HG03439 (cell line): Measurements from ENCODE around the gene TACR2.

Experiments
- ATAC-seq: cut with Tn5 transposase; IDR thresholded peaks from one replicate; pipeline ENCODE4 v1.9.1; 2021; ENCODE audit warnings: mild to moderate bottlenecking, moderate library complexity; ENCODE audit not compliant: unreplicated experiment

Gene TACR2

GRCh38 chr10:69421611-69422308, 5.0 kb upstream of the TACR2 start:
- no peak for ATAC-seq

- no peak for ATAC-seq
Measured at GRCh38 chr10:69419744-69420126, 3.0 kb upstream of the TACR2 start.

GRCh38 chr10:69419096-69419743, 2.5 kb upstream of the TACR2 start:
- ATAC-seq, result no peak

- ATAC-seq, result no peak
Measured at GRCh38 chr10:69418052-69418752, 1.5 kb upstream of the TACR2 start.

- no peak for ATAC-seq
Measured at GRCh38 chr10:69417542-69417941, 824 bp upstream of the TACR2 start.

- ATAC-seq, result no peak
Measured at GRCh38 chr10:69415951-69416350, 767 bp downstream of the TACR2 start.

GRCh38 chr10:69415049-69415448, 1.7 kb downstream of the TACR2 start:
- no peak for ATAC-seq

- no peak for ATAC-seq
Measured at GRCh38 chr10:69414036-69415018, 2.4 kb downstream of the TACR2 start.

GRCh38 chr10:69413221-69413865, 3.4 kb downstream of the TACR2 start:
- ATAC-seq, result no peak

- ATAC-seq, result no peak
Measured at GRCh38 chr10:69412232-69412790, 4.4 kb downstream of the TACR2 start.

- no peak for ATAC-seq
Measured at GRCh38 chr10:69411476-69411875, 5.2 kb downstream of the TACR2 start.

- ATAC-seq, result no peak
Measured at GRCh38 chr10:69410487-69410886, 6.2 kb downstream of the TACR2 start.

- ATAC-seq, result no peak
Measured at GRCh38 chr10:69409968-69410367, 6.8 kb downstream of the TACR2 start.

- ATAC-seq, result no peak
Measured at GRCh38 chr10:69409176-69409495, 7.6 kb downstream of the TACR2 start.

GRCh38 chr10:69408318-69409175, 8.2 kb downstream of the TACR2 start:
- peak; percentile 82 for ATAC-seq

- no peak for ATAC-seq
Measured at GRCh38 chr10:69407621-69408301, 9.0 kb downstream of the TACR2 start.

- ATAC-seq, result no peak
Measured at GRCh38 chr10:69406816-69407580, 9.7 kb downstream of the TACR2 start.

GRCh38 chr10:69406302-69406811, 10.4 kb downstream of the TACR2 start:
- ATAC-seq, result no peak
